GM21786 (cell line): ENCODE measurements around the gene ABLIM2.
"Not testable (repeated sequence)": the region's sequence is repeated elsewhere in the genome, so short reads cannot be mapped to it uniquely, and the experiment has no call there.

Experiments used
- ATAC-seq: cut with Tn5 transposase; IDR thresholded peaks from one replicate; pipeline ENCODE4 v1.9.1; 2021; ENCODE audit not compliant: unreplicated experiment

ABLIM2 gene

DNA sequence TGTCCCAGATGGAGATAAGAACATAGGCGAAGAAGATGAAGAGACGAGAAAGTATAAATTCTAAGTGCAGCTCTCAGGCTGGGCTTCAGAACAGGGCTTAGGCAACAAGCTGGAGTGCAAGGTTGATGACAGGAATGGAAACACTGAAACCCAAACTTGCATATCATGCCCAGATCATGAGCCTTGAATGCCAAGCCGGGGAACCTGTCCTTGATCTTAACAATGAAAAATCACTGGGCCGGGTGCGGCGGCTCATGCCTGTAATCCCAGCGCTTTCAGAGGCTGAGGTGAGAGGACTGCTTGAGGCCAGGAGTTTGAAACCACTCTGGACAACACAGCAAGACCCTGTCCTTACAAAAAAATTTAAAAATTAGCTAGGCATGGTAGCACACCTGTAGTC, 236.1 kb downstream of the ABLIM2 start:
- no peak for ATAC-seq

GRCh38 chr4:7918981-7919380, 239.6 kb downstream of the ABLIM2 start:
- ATAC-seq, result no peak

GRCh38 chr4:7918187-7918586, 240.4 kb downstream of the ABLIM2 start:
- not testable (repeated sequence) for ATAC-seq

DNA sequence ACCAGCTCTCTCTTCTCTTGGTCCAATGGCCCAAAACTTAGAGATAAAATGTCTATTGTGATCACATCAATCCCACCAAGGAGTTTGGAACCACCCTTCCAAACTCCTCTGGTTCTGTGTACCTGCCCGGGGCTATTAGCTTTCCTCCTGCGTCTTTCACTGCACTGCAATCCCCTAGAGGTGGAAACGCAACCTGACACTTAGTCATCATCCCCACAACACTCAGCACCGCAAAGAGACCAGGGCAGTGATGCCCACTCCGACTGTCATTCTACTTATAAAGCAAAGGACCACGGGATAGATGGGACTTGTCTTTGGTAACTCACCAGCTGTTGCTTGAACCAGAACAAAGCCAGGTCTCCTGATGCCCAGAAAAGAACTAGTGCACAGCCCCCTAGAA, 240.9 kb downstream of the ABLIM2 start:
- no peak for ATAC-seq

DNA sequence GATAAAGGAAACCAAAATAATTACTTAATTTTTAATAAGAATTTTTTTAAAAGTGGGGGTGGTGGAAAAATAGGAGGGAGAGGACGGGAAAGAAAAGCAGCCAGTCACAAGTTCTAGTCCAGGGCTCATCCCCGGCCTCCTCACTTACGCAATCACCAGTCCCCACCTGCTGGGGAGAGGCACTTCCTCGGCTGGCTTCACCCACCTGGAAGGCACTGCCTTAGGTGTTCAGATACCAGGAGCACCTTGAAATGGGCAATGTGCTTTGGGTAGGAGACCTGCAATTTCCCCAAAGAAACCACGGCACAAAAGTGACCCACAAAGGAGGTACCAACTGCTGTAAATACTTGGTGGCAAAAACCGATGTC, 242.8 kb downstream of the ABLIM2 start:
- ATAC-seq, result no peak
